ENCODE measurements around the gene SLC7A1. TPM values are rescaled to one million over a fixed set of nuclear protein-coding genes. Genes with fewer than 3 reads are reported as not detected.

Gene SLC7A1
- total RNA-seq, 4 donors from 2014 or later = 72.6 to 101 (median 86.7) TPM

DNA sequence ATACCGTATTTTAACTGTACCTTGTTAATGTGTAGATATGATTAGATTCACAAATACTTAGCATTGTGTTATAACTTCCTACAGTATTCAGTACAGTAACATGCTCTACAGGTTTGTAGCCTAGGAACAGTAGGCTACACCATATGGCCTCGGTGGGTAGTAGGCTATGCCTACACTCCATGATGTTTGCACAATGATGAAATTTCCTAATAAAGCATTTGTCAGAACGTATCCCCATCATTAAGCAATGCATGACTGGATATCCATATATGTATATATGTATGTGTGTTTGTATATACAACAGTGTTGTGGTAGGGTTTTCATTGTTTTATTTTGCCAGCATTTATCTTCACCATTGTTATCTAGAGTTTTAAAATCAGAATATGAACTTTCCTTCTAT, 119.4 kb downstream of the SLC7A1 start:
- DNase-seq (ENCODE audit: low spot score in 2 of 2) = no peak
- TF ChIP-seq, protein P1, sequence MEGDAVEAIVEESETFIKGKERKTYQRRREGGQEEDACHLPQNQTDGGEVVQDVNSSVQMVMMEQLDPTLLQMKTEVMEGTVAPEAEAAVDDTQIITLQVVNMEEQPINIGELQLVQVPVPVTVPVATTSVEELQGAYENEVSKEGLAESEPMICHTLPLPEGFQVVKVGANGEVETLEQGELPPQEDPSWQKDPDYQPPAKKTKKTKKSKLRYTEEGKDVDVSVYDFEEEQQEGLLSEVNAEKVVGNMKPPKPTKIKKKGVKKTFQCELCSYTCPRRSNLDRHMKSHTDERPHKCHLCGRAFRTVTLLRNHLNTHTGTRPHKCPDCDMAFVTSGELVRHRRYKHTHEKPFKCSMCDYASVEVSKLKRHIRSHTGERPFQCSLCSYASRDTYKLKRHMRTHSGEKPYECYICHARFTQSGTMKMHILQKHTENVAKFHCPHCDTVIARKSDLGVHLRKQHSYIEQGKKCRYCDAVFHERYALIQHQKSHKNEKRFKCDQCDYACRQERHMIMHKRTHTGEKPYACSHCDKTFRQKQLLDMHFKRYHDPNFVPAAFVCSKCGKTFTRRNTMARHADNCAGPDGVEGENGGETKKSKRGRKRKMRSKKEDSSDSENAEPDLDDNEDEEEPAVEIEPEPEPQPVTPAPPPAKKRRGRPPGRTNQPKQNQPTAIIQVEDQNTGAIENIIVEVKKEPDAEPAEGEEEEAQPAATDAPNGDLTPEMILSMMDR (IDR thresholded peaks at IDR 0.05) = no peak
- TF ChIP-seq POLR2A (IDR thresholded peaks at IDR 0.05) (no peak), EP300 (IDR thresholded peaks at IDR 0.05) (no peak), POLR2AphosphoS5 (IDR thresholded peaks at IDR 0.05) (no peak)
- no peak overlapping the region for H3K4me3 ChIP-seq
- no peaks in the 10 kb centered on the region for H3K4me1 ChIP-seq
- no peak overlapping the region for H3K27ac ChIP-seq
- H3K9me3 ChIP-seq = no peaks in the 10 kb centered on the region
- H3K27me3 ChIP-seq = no peaks in the 10 kb centered on the region
- WGBS = 82% methylated on average over 3 of the region's 3 CpGs
- H3K36me3 ChIP-seq = no peaks in the 10 kb centered on the region

DNA sequence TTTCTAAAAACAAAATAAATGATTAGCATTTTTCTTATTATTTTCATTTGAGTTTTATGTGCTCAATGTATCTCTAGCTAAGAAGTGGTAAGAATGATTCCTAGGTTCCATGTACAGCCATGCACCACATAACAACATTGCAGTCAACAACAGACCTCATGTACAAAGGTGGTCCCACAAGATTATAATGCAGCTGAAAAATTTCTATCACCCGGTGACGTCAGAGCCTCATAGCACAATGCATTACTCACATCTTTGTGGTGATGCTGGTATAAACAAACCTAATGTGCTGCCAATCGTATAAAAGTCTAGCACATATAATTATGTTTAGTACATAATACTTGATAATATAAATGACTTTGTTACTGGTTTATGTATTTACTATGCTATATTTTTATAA, 120.5 kb downstream of the SLC7A1 start:
- no peaks in the 10 kb centered on the region for H3K27me3 ChIP-seq
- no peak for DNase-seq (ENCODE audit: low spot score in 2 of 2)
- H3K36me3 ChIP-seq = no peaks in the 10 kb centered on the region
- 80% methylated on average over 3 of the region's 3 CpGs for WGBS
- TF ChIP-seq, protein P1 (IDR thresholded peaks at IDR 0.05) = no peak
- TF ChIP-seq POLR2A (IDR thresholded peaks at IDR 0.05) (no peak), EP300 (IDR thresholded peaks at IDR 0.05) (no peak), POLR2AphosphoS5 (IDR thresholded peaks at IDR 0.05) (no peak)
- H3K4me3 ChIP-seq = no peak overlapping the region
- H3K4me1 ChIP-seq = no peaks in the 10 kb centered on the region
- H3K9me3 ChIP-seq = no peaks in the 10 kb centered on the region
- no peak overlapping the region for H3K27ac ChIP-seq

DNA sequence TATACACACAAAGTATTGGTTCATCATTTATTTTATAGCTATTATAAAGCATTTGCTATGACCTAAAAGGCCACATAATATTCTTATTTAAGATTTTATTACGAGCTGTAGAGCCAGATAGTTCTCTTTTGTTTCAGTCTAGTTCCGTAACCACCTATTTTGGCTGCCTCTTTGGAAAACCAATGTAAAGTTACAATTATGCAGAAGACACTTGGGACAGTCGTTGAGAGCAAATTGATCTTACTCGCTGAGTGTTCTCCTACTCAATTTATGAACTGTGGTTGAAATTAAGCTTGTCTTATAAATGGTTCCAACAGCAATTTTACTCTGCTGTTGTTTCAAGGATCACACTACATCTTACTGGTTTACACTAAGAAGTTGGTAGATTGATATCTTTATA, 122.3 kb downstream of the SLC7A1 start:
- Histone ChIP-seq H3K9me3 (no peaks in the 10 kb centered on the region), H3K27ac (no peak overlapping the region), H3K27me3 (no peaks in the 10 kb centered on the region), H3K4me1 (no peaks in the 10 kb centered on the region), H3K36me3 (no peaks in the 10 kb centered on the region), H3K4me3 (no peak overlapping the region)
- DNase-seq (ENCODE audit: low spot score in 2 of 2) = no peak
- no peak for TF ChIP-seq POLR2A (IDR thresholded peaks at IDR 0.05)
- no peak for TF ChIP-seq EP300 (IDR thresholded peaks at IDR 0.05)
- TF ChIP-seq, protein P1 (IDR thresholded peaks at IDR 0.05) = no peak
- TF ChIP-seq POLR2AphosphoS5 (IDR thresholded peaks at IDR 0.05) = no peak
- WGBS = 77% methylated on average over 4 of the region's 4 CpGs

DNA sequence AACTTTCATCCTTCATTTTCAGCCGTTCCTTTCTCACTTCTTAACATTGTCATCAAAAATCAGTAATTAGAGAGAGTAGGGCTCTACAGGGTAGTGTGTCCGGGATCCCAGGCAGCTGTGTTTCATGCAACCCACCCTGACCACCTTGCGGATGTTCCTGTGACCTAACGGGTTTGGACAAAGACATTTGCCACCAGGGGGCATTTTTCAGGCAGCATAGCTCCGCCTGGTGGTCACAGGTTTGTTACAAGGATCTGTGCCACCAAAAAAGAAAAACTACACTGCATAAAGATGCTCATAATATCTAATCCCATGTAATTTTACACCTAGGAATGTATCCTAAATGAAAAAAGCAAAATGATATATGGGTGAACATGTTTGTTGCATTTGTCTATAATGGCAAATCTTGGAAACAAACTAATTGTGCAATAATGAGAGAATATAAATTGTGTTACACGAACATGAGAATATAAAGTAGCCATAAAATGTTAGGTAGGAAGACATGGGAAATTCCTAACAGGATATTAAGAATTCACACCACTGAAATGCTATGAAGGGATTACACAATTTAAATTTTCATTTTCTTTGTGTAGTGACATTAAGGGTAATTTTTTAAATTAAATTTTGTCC, 123.0 kb downstream of the SLC7A1 start:
- WGBS = 44% methylated on average over 6 of the region's 6 CpGs
- DNase-seq (ENCODE audit: low spot score in 2 of 2) = no peak

DNA sequence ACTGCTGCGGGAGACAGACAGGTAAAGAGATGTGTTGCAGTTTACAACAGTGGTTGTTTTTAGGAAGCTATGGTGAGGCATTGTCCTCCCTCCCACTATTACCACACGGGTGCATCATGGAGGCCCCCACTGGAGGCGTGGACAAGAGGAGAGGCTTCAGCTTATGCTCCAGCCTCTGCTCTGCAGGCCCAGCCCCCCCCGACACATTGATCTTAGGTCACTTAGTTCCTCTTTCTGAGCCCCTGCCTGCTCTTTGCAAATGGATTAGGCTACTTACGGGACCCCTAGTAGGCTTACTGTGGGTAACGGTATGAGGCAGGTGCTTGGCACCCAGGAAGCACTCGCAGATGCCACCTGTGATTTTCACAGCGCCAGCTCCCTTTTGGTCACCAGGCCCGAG, 123.9 kb downstream of the SLC7A1 start:
- Histone ChIP-seq H3K4me3 (no peak overlapping the region), H3K36me3 (no peaks in the 10 kb centered on the region), H3K4me1 (no peaks in the 10 kb centered on the region), H3K27me3 (no peaks in the 10 kb centered on the region), H3K27ac (no peak overlapping the region), H3K9me3 (no peaks in the 10 kb centered on the region)
- TF ChIP-seq EP300 (IDR thresholded peaks at IDR 0.05) = no peak
- TF ChIP-seq POLR2AphosphoS5 (IDR thresholded peaks at IDR 0.05) = no peak
- TF ChIP-seq, protein P1 (IDR thresholded peaks at IDR 0.05) = no peak
- TF ChIP-seq POLR2A (IDR thresholded peaks at IDR 0.05) = no peak
- 87% methylated on average over 9 of the region's 9 CpGs for WGBS
- DNase-seq (ENCODE audit: low spot score in 2 of 2) = no peak

More for the DNA sequence above, 123.0 kb downstream of the SLC7A1 start:
- Histone ChIP-seq H3K4me3 (no peak overlapping the region), H3K27me3 (no peaks in the 10 kb centered on the region), H3K36me3 (no peaks in the 10 kb centered on the region), H3K4me1 (no peaks in the 10 kb centered on the region), H3K27ac (no peak overlapping the region), H3K9me3 (no peaks in the 10 kb centered on the region)
- TF ChIP-seq POLR2AphosphoS5 (IDR thresholded peaks at IDR 0.05) (no peak), POLR2A (IDR thresholded peaks at IDR 0.05) (no peak)
- TF ChIP-seq, protein P1 (IDR thresholded peaks at IDR 0.05) = peak; percentile 48 to 68

Data from suprapubic skin (tissue), 4 donors.